OCI-LY1 (cell line): ENCODE measurements around the gene GLYATL2.

Source experiments
- CTCF ChIP-seq: fragments of 200-600 bp; sonication (generic), shearing (Covaris generic); IDR thresholded peaks from 2 replicates; pipeline ENCODE4 v1.5.1; 2017; ENCODE audit warnings: mild to moderate bottlenecking, antibody characterized with exemption, low read length, moderate library complexity, mixed read lengths
- EZH2 ChIP-seq: fragments of 200-600 bp; sonication (generic), shearing (Covaris generic); IDR thresholded peaks from 2 replicates; pipeline ENCODE4 v1.8.0; 2017; ENCODE audit warnings: borderline replicate concordance, mixed run types, mild to moderate bottlenecking, antibody characterized with exemption, low read length, moderate library complexity, mixed read lengths

DNA sequence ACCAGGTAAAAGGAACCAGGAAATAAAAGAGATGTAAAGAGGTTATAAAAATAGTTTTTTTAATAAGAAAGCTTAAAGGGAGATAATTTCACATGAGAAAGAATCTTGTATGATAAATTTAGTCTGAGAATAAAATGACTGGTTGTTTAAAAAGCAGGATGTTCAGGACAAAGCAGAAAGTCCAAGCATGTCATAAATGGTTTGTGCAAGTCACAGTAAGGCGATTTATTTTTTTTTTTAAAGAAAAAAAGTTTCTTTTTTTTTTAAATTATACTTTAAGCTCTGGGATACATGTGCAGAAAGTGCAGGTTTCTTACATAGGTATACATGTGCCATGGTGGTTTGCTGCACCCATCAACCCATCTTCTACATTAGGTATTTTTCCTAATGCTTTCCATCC, 30.8 kb downstream of the GLYATL2 start:
- TF ChIP-seq CTCF: no peak
- TF ChIP-seq EZH2: no peak
